Renal pelvis (tissue), 4 donors: ENCODE measurements around the gene BRD1. TPM values are rescaled to one million over a fixed set of nuclear protein-coding genes. Genes with fewer than 3 reads are reported as not detected.
"Not testable (repeated sequence)": the region's sequence is repeated elsewhere in the genome, so short reads cannot be mapped to it uniquely, and the experiment has no call there.

Source experiments
- DNase-seq: peaks from one replicate; pipeline ENCODE4 v3.0.0-alpha.2; 2013
- polyA plus RNA-seq, 3 donors: library from polyadenylated mRNA; unstranded; fragments of 120-200 nt; gene quantifications; one replicate each; pipeline ENCODE4 v1.2.1, GENCODE V29; 2013; ENCODE audit not compliant: insufficient read length in 3 of 3

The BRD1 gene
- polyA plus RNA-seq, 3 donors: 38.2 to 43.4 (median 38.6) TPM

- no peak for DNase-seq
Observed at GRCh38 chr22:49786976-49787706, 40.5 kb downstream of the BRD1 start.

- no peak for DNase-seq
Observed at GRCh38 chr22:49785841-49786471, 41.7 kb downstream of the BRD1 start.

- DNase-seq: no peak
Observed at GRCh38 chr22:49785046-49785521, 42.6 kb downstream of the BRD1 start.

GRCh38 chr22:49784630-49784971, 43.1 kb downstream of the BRD1 start:
- DNase-seq: no peak

- DNase-seq: no peak
Observed at GRCh38 chr22:49783926-49784629, 43.6 kb downstream of the BRD1 start.

GRCh38 chr22:49783036-49783746, 44.5 kb downstream of the BRD1 start:
- no peak for DNase-seq

- DNase-seq: not testable (repeated sequence)
Observed at GRCh38 chr22:49781886-49782285, 45.8 kb downstream of the BRD1 start.

- DNase-seq: no peak
Observed at GRCh38 chr22:49781289-49781782, 46.3 kb downstream of the BRD1 start.

- no peak for DNase-seq
Observed at GRCh38 chr22:49780698-49781288, 46.9 kb downstream of the BRD1 start.

GRCh38 chr22:49779853-49780697, 47.6 kb downstream of the BRD1 start:
- no peak for DNase-seq

- DNase-seq: no peak
Observed at GRCh38 chr22:49779211-49779610, 48.5 kb downstream of the BRD1 start.

GRCh38 chr22:49777569-49778249, 50.0 kb downstream of the BRD1 start:
- DNase-seq: no peak

GRCh38 chr22:49776891-49777290, 50.8 kb downstream of the BRD1 start:
- DNase-seq: no peak

GRCh38 chr22:49775867-49776511, 51.7 kb downstream of the BRD1 start:
- DNase-seq: no peak

- DNase-seq: no peak
Observed at GRCh38 chr22:49775191-49775866, 52.3 kb downstream of the BRD1 start.

GRCh38 chr22:49774499-49775151, 53.0 kb downstream of the BRD1 start:
- DNase-seq: no peak

- DNase-seq: no peak
Observed at GRCh38 chr22:49774046-49774445, 53.6 kb downstream of the BRD1 start.

GRCh38 chr22:49773531-49773930, 54.1 kb downstream of the BRD1 start:
- no peak for DNase-seq
